ENCODE results near the gene MDN1.

- TF ChIP-seq CTCF (IDR thresholded peaks at IDR 0.05) (no peak), POLR2A (IDR thresholded peaks at IDR 0.05) (no peak)
Measured at GRCh38 chr6:89675949-89676748, 143.4 kb downstream of the MDN1 start.
